Esophagus mucosa (tissue), 1 donor: ENCODE results near the gene NCAPH2. TPM values are rescaled to one million over a fixed set of nuclear protein-coding genes. Genes with fewer than 3 reads are reported as not detected.
A peak's percentile ranks its signal among the peaks of the same experiment; 100 is the strongest.

Experiments used
- ATAC-seq: fragments of 200-7000 bp; cut with Tn5 transposase; one replicate; pipeline ENCODE4 v1.9.1; 2020
- total RNA-seq: library from RNA; stranded (reverse); gene quantifications from one replicate; pipeline ENCODE4 v1.2.4, GENCODE V29; 2023
- donor health status: DM: yes; HTN: yes; CAD: no.

NCAPH2 gene
- total RNA-seq, 1 donor from 2014 or later, result 37.1 TPM

GRCh38 chr22:50474710-50475651 lies 33.0 kb upstream of the NCAPH2 start, which contains the start of gene SBF1:
TSS of gene SBF1 (minus strand) at chr22:50475035. CDS start at chr22:50474840, 195 bp downstream.
- peak; percentile 76 for ATAC-seq

GRCh38 chr22:50475652-50476002 lies 32.4 kb upstream of the NCAPH2 start:
- no peak for ATAC-seq

GRCh38 chr22:50476868-50477267 lies 31.2 kb upstream of the NCAPH2 start:
- ATAC-seq, result no peak

- ATAC-seq, result no peak
Observed at GRCh38 chr22:50477923-50478322, 30.1 kb upstream of the NCAPH2 start.

- no peak for ATAC-seq
Observed at GRCh38 chr22:50479721-50480120, 28.3 kb upstream of the NCAPH2 start.

- ATAC-seq, result no peak
Observed at GRCh38 chr22:50481045-50481439, 27.0 kb upstream of the NCAPH2 start.

- peak; percentile 37 for ATAC-seq
Observed at GRCh38 chr22:50481440-50482106, 26.5 kb upstream of the NCAPH2 start, which contains the start of gene ADM2. TSS of gene ADM2 (plus strand) at chr22:50481543. CDS start at chr22:50481848, 305 bp downstream.

GRCh38 chr22:50482107-50483074 lies 25.6 kb upstream of the NCAPH2 start:
- peak; percentile 1 for ATAC-seq

- no peak for ATAC-seq
Observed at GRCh38 chr22:50483106-50483505, 24.9 kb upstream of the NCAPH2 start.

GRCh38 chr22:50483556-50483955 lies 24.5 kb upstream of the NCAPH2 start:
- no peak for ATAC-seq

- no peak for ATAC-seq
Observed at GRCh38 chr22:50483977-50484853, 23.8 kb upstream of the NCAPH2 start.

GRCh38 chr22:50485221-50486131 lies 22.5 kb upstream of the NCAPH2 start:
- peak; percentile 6 for ATAC-seq

GRCh38 chr22:50486561-50487289 lies 21.3 kb upstream of the NCAPH2 start, which contains the start of gene MIOX:
TSS of gene MIOX (plus strand) at chr22:50486859. CDS start at chr22:50486898, 39 bp downstream.
- peak; percentile 5 for ATAC-seq

- no peak for ATAC-seq
Observed at GRCh38 chr22:50487290-50488005, 20.6 kb upstream of the NCAPH2 start.

GRCh38 chr22:50488006-50488677 lies 19.9 kb upstream of the NCAPH2 start:
- no peak for ATAC-seq

- no peak for ATAC-seq
Observed at GRCh38 chr22:50488886-50489285, 19.1 kb upstream of the NCAPH2 start.

- peak; percentile 5 for ATAC-seq
Observed at GRCh38 chr22:50489363-50490243, 18.4 kb upstream of the NCAPH2 start.
